K562 (cell line): ENCODE measurements around the gene FTHL17. TPM values are rescaled to one million over a fixed set of nuclear protein-coding genes. Genes with fewer than 3 reads are reported as not detected.
A peak's percentile ranks its signal among the peaks of the same experiment; 100 is the strongest.

ENCODE experiments used
- ATAC-seq: fragments of 200-7000 bp; cut with Tn5 transposase; 3 replicates; pipeline ENCODE4 v1.9.1; 2020; ENCODE audit warnings: moderate library complexity
- BruUV-seq: library from RNA; stranded (reverse); fragments of 400-500 nt; replicated peaks from 2 replicates; lab custom pipeline; 2021; lab: Mats Ljungman, UMichigan
- CTCF ChIA-PET: fragments of 300-600 bp; formaldehyde crosslinking; extraction: SDS; loops from one replicate; lab custom pipeline; 2021; ENCODE audit warnings: low intra/inter-chr PET ratio; lab: Yijun Ruan, JAX
- POLR2A ChIA-PET: fragments of 300-600, 350-650 bp; sonication (Branson Sonifier 250); formaldehyde crosslinking; extraction: SDS; loops from one replicate; lab custom pipeline; 2021; ENCODE audit warnings: antibody characterized with exemption, inconsistent platforms; lab: Yijun Ruan, JAX
- DNase-seq, 4 experiments: peaks; one replicate each; pipeline versions ENCODE4 v3.0.0 to v3.0.0-alpha.2; 2011 to 2018; ENCODE audit warnings: low spot score in 3 of 4, mixed read lengths in 3 of 4; ENCODE audit errors: extremely low read depth in 1 of 4
- FAIRE-seq: peaks from 2 replicates; lab custom pipeline; 2011; peaks lifted over from hg19 to GRCh38; lab: Jason Lieb, UNC
- H2AFZ ChIP-seq: 2 replicates; pipeline ENCODE4 v1.6.0; 2011; ENCODE audit warnings: low read depth, low read length, control low read depth, inconsistent platforms
- H3K27ac ChIP-seq: fragments of 200-600 bp; 3 replicates; pipeline ENCODE4 v1.8.0; 2011; ENCODE audit warnings: low read depth, mild to moderate bottlenecking, control low read depth, inconsistent platforms, low read length, moderate library complexity, mixed read lengths; ENCODE audit errors: extremely low read depth
- H3K27me3 ChIP-seq, 2 experiments: fragments of 300-600 bp in 1 of 2; 2 replicates in 1 of 2; 3 replicates in 1 of 2; pipeline versions ENCODE4 v1.6.0 to v1.8.0; 2011; ENCODE audit warnings: inconsistent platforms in 2 of 2, low read length in 2 of 2, mild to moderate bottlenecking in 1 of 2, mixed read lengths in 1 of 2, moderate library complexity in 1 of 2; ENCODE audit not compliant: control insufficient read depth in 2 of 2, insufficient read depth in 2 of 2
- H3K36me3 ChIP-seq: fragments of 300-600 bp; 3 replicates; pipeline ENCODE4 v1.8.0; 2011; ENCODE audit warnings: mild to moderate bottlenecking, low read length, inconsistent platforms; ENCODE audit not compliant: control insufficient read depth, insufficient read depth
- H3K4me1 ChIP-seq, 2 experiments: fragments of 200-600 bp in 1 of 2; replicated peaks in 1 of 2; 2 replicates in 1 of 2; 3 replicates in 1 of 2; pipeline versions ENCODE4 v1.5.1 to v1.8.0; 2011; ENCODE audit warnings: inconsistent platforms in 2 of 2, low read length in 2 of 2, mild to moderate bottlenecking in 1 of 2, mixed read lengths in 1 of 2, moderate library complexity in 1 of 2; ENCODE audit not compliant: control insufficient read depth in 2 of 2, insufficient read depth in 2 of 2
- H3K4me2 ChIP-seq: 2 replicates; pipeline ENCODE4 v1.6.1; 2011; ENCODE audit warnings: low read length, control low read depth, inconsistent platforms, mixed read lengths; ENCODE audit not compliant: insufficient read depth
- H3K4me3 ChIP-seq: fragments of 200-600 bp; sonication (generic), shearing (Covaris generic); 2 replicates; pipeline ENCODE4 v1.5.1; 2016; ENCODE audit warnings: control low read depth, inconsistent platforms
- H3K79me2 ChIP-seq: fragments of 200-600 bp; 3 replicates; pipeline ENCODE4 v1.8.0; 2011; ENCODE audit warnings: low read length, inconsistent platforms; ENCODE audit not compliant: control insufficient read depth, insufficient read depth
- H3K9ac ChIP-seq, 2 experiments: 2 replicates each; pipeline versions ENCODE4 v1.6.0 to v1.6.1; 2011; ENCODE audit warnings: low read depth in 2 of 2, low read length in 2 of 2, control low read depth in 1 of 2, inconsistent platforms in 1 of 2, mild to moderate bottlenecking in 1 of 2, mixed read lengths in 1 of 2; ENCODE audit not compliant: insufficient read depth in 1 of 2
- H3K9me1 ChIP-seq: one replicate; pipeline ENCODE4 v1.6.0; 2011; ENCODE audit warnings: inconsistent platforms, mild to moderate bottlenecking, low read length, moderate library complexity; ENCODE audit not compliant: control insufficient read depth, insufficient read depth
- H3K9me3 ChIP-seq: replicated peaks from 2 replicates; pipeline ENCODE4 v1.5.1; 2011; ENCODE audit warnings: low read depth, low read length, inconsistent platforms; ENCODE audit not compliant: control insufficient read depth, insufficient read depth
- H4K20me1 ChIP-seq: replicated peaks from 2 replicates; pipeline ENCODE4 v1.6.1; 2011; ENCODE audit warnings: low read length, inconsistent platforms, mixed read lengths; ENCODE audit not compliant: control insufficient read depth, insufficient read depth
- ARID1B ChIP-seq: fragments of 450-650 bp; IDR thresholded peaks from 2 replicates; pipeline ENCODE4 v1.6.1; 2016; ENCODE audit warnings: antibody characterized with exemption, mild to moderate bottlenecking, inconsistent platforms
- RAD21 ChIP-seq, 2 experiments: fragments of 250-450 bp in 1 of 2; fragments of 450-650 bp in 1 of 2; sonication (Bioruptor Pico) in 1 of 2; formaldehyde crosslinking in 1 of 2; IDR thresholded peaks in 1 of 2; conservative IDR thresholded peaks in 1 of 2; 2 replicates each; pipeline versions ENCODE4 v1.4.0 to v1.8.0; 2020 to 2022; ENCODE audit warnings: mild to moderate bottlenecking in 2 of 2, moderate library complexity in 1 of 2
- RFX5 ChIP-seq: IDR thresholded peaks from 2 replicates; pipeline ENCODE4 v1.6.1; 2011; ENCODE audit warnings: low read depth, mild to moderate bottlenecking, improper control_type of control experiment, low read length
- SMAD1 ChIP-seq: fragments of 150-350 bp; IDR thresholded peaks from 2 replicates; pipeline ENCODE4 v1.6.1; 2014; ENCODE audit warnings: low read length, low read depth; ENCODE audit not compliant: partially characterized antibody
- SMC3 ChIP-seq: conservative IDR thresholded peaks from 2 replicates; pipeline ENCODE4 v1.6.1; 2011; ENCODE audit warnings: low read depth, low read length, improper control_type of control experiment; ENCODE audit not compliant: insufficient read depth
- WGBS: fragments of 100-300 bp; shearing (Covaris generic); methylation state at CpG from one replicate; pipeline ENCODE4 v1.1.6; 2016; ENCODE audit warnings: low coverage, mixed read lengths; ENCODE audit not compliant: insufficient coverage; ENCODE audit errors: missing lambda C conversion rate; 5-methylcytosine and 5-hydroxymethylcytosine counted together
- in situ Hi-C: fragments of 300-500 bp; cut with MboI; formaldehyde crosslinking; loops from 4 replicates; pipeline ENCODE4 v1.15.0; 2018; ENCODE audit warnings: inconsistent platforms, mixed read lengths
- intact Hi-C: fragments of 100-400 bp; cut with micrococcal nuclease; formaldehyde crosslinking; loops from 2 replicates; pipeline ENCODE4 v1.14.2; 2022
- polyA plus RNA-seq, 8 experiments: library from polyadenylated mRNA; depleted of rRNA in 4 of 8; stranded (reverse) in 5 of 8; unstranded in 3 of 8; fragments of >200 nt; fragmentation: Nextera tagmentation in 2 of 8; fragmentation: Illumina TruSeq in 1 of 8; extraction: Ambion mirVana in 2 of 8; extraction: Trizol in 1 of 8; gene quantifications; 2 replicates each; pipeline versions ENCODE4 v1.2.1 to v1.2.3, GENCODE V29; 2011 to 2014; ENCODE audit warnings: inconsistent platforms in 1 of 8, missing spikeins in 1 of 8
- total RNA-seq, 7 experiments: library from RNA; depleted of rRNA in 6 of 7; stranded (reverse); fragments of >200 nt in 6 of 7; fragmentation: Illumina TruSeq in 2 of 7; extraction: Trizol in 2 of 7; gene quantifications; 2 replicates each; pipeline versions ENCODE4 v1.2.1 to v1.2.3, GENCODE V29; 2011 to 2021; ENCODE audit warnings: low replicate concordance in 1 of 7
- TF ChIP-seq, protein P1 (sequence below), 2 experiments: fragments of 450-650 bp; formaldehyde crosslinking in 1 of 2; IDR thresholded peaks; 2 replicates each; pipeline versions ENCODE4 v1.4.0 to v1.6.1; 2014 to 2020; ENCODE audit warnings: mild to moderate bottlenecking in 2 of 2, borderline replicate concordance in 1 of 2, low read depth in 1 of 2
- TF ChIP-seq, protein P2 (sequence below), 3 experiments: IDR thresholded peaks in 2 of 3; conservative IDR thresholded peaks in 1 of 3; 2 replicates each; pipeline ENCODE4 v1.5.1; 2011 to 2012; ENCODE audit warnings: low read length in 3 of 3, mild to moderate bottlenecking in 3 of 3, control low read depth in 2 of 3, improper control_type of control experiment in 1 of 3, inconsistent platforms in 1 of 3, low read depth in 1 of 3, mixed read lengths in 1 of 3, moderate library complexity in 1 of 3; ENCODE audit not compliant: insufficient read depth in 2 of 3
- TF ChIP-seq, protein P3 (sequence below): sonication (generic); formaldehyde crosslinking; IDR thresholded peaks from 2 replicates; pipeline ENCODE4 v1.9.0; 2022; ENCODE audit warnings: mild to moderate bottlenecking, missing genetic modification reagents

FTHL17 gene
- total and polyA plus RNA-seq, 9 of the 15 experiments (the other 6 are each of a cell fraction or from before 2014, with no cell fraction given) = not detected

DNA sequence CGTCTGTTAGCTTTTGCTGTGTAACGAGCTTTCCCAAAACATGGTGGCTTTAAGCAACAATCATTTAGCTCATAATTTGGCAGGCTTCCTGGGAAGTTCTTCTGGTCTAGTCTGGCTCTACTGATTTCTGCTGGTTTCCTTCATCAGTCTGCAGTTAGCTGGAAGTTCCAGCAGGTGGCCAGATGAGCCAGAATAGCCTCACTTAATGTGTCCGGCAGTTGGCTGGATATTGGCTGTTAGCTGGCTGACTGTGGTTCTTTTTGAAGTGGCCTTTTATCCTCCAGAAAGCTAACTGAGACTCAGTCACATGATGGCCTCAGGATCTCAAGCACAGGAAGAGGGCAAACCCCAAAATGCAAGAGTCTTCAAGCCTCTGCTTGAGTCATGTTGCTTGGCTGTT lies 34.9 kb downstream of the FTHL17 start:
- intact Hi-C loops (loop anchor here (5.0 to 10.0 kb wide), 4 partner anchors 100 to 1368 kb away; no protein-coding TSS in a partner anchor), in situ Hi-C loops (loop anchor here (25.0 kb wide), 1 partner anchor 625 kb away; no protein-coding TSS in a partner anchor)
- BruUV-seq = no TSS peak
- H3K36me3 ChIP-seq = no peaks in the 10 kb centered on the region
- no peak overlapping the region for H3K27ac ChIP-seq
- ChIA-PET POLR2A (interaction anchor here (1.3 kb wide), 1 partner anchor 9 kb away, joined by 4 read pairs; no protein-coding TSS in a partner anchor), CTCF (no interaction called here)
- ATAC-seq (peak; percentile 89), DNase-seq (peak; percentile 28 to 45 (median 37)), FAIRE-seq (peak; percentile 46)
- no peak overlapping the region for H2AFZ ChIP-seq
- no peaks in the 10 kb centered on the region for H3K79me2 ChIP-seq
- no peak overlapping the region for H3K4me2 ChIP-seq
- TF ChIP-seq RAD21 (CRISPR knock-in tag; conservative IDR thresholded peaks at IDR 0.05 in 1 of 2, IDR thresholded peaks at IDR 0.05 in 1 of 2) (peak; percentile 34 to 70; a peak in 3 of 4 replicates), SMAD1 (no peak), SMC3 (peak; percentile 43; the same call in 1 of the 2 replicates), RFX5 (no peak), ARID1B (no peak)
- TF ChIP-seq, protein P1, sequence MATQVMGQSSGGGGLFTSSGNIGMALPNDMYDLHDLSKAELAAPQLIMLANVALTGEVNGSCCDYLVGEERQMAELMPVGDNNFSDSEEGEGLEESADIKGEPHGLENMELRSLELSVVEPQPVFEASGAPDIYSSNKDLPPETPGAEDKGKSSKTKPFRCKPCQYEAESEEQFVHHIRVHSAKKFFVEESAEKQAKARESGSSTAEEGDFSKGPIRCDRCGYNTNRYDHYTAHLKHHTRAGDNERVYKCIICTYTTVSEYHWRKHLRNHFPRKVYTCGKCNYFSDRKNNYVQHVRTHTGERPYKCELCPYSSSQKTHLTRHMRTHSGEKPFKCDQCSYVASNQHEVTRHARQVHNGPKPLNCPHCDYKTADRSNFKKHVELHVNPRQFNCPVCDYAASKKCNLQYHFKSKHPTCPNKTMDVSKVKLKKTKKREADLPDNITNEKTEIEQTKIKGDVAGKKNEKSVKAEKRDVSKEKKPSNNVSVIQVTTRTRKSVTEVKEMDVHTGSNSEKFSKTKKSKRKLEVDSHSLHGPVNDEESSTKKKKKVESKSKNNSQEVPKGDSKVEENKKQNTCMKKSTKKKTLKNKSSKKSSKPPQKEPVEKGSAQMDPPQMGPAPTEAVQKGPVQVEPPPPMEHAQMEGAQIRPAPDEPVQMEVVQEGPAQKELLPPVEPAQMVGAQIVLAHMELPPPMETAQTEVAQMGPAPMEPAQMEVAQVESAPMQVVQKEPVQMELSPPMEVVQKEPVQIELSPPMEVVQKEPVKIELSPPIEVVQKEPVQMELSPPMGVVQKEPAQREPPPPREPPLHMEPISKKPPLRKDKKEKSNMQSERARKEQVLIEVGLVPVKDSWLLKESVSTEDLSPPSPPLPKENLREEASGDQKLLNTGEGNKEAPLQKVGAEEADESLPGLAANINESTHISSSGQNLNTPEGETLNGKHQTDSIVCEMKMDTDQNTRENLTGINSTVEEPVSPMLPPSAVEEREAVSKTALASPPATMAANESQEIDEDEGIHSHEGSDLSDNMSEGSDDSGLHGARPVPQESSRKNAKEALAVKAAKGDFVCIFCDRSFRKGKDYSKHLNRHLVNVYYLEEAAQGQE (IDR thresholded peaks at IDR 0.05; ENCODE audit: borderline replicate concordance) = peak; percentile 43; the same call in 1 of the 2 replicates
- TF ChIP-seq, protein P1 (CRISPR knock-in tag; IDR thresholded peaks at IDR 0.05; ENCODE audit: low read depth) = no peak
- TF ChIP-seq, protein P2, sequence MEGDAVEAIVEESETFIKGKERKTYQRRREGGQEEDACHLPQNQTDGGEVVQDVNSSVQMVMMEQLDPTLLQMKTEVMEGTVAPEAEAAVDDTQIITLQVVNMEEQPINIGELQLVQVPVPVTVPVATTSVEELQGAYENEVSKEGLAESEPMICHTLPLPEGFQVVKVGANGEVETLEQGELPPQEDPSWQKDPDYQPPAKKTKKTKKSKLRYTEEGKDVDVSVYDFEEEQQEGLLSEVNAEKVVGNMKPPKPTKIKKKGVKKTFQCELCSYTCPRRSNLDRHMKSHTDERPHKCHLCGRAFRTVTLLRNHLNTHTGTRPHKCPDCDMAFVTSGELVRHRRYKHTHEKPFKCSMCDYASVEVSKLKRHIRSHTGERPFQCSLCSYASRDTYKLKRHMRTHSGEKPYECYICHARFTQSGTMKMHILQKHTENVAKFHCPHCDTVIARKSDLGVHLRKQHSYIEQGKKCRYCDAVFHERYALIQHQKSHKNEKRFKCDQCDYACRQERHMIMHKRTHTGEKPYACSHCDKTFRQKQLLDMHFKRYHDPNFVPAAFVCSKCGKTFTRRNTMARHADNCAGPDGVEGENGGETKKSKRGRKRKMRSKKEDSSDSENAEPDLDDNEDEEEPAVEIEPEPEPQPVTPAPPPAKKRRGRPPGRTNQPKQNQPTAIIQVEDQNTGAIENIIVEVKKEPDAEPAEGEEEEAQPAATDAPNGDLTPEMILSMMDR (IDR thresholded peaks at IDR 0.05 in 2 of 3, conservative IDR thresholded peaks at IDR 0.05 in 1 of 3; ENCODE audit: insufficient read depth in 2 of 3, low read depth in 1 of 3, low read length in 3 of 3) = peak; percentile 55 to 64 (median 59)
- TF ChIP-seq, protein P3, sequence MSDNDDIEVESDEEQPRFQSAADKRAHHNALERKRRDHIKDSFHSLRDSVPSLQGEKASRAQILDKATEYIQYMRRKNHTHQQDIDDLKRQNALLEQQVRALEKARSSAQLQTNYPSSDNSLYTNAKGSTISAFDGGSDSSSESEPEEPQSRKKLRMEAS (CRISPR knock-in tag) = no peak
- H4K20me1 ChIP-seq = no peaks in the 10 kb centered on the region; the same call in 1 of the 2 replicates
- H3K4me3 ChIP-seq = no peak overlapping the region
- no peak overlapping the region for H3K9ac ChIP-seq
- 0% methylated on average over 2 of the region's 3 CpGs for WGBS
- no peaks in the 10 kb centered on the region for H3K9me3 ChIP-seq
- no peaks in the 10 kb centered on the region for H3K27me3 ChIP-seq
- no peaks in the 10 kb centered on the region for H3K9me1 ChIP-seq
- H3K4me1 ChIP-seq = no peaks in the 10 kb centered on the region
